ENCODE measurements around the gene FABP7. TPM values are rescaled to one million over a fixed set of nuclear protein-coding genes. Genes with fewer than 3 reads are reported as not detected.
"Not testable (repeated sequence)": the region's sequence is repeated elsewhere in the genome, so short reads cannot be mapped to it uniquely, and the experiment has no call there.

Gene FABP7
- total RNA-seq, 4 donors from 2014 or later = 0.48 to 0.55 TPM; not detected in 2

GRCh38 chr6:122747573-122747972, 31.9 kb upstream of the FABP7 start:
- WGBS, 2 donors (ENCODE audit: low coverage in 1 of 2) = 81 to 87% methylated on average over 3 to 10 of the region's 10 CpGs
- H3K27ac ChIP-seq = no peak overlapping the region
- no peaks in the 10 kb centered on the region for H3K27me3 ChIP-seq
- H3K36me3 ChIP-seq = no peaks in the 10 kb centered on the region
- H3K4me3 ChIP-seq = no peak overlapping the region
- H3K9me3 ChIP-seq = no peaks in the 10 kb centered on the region
- DNase-seq = no peak
- in situ Hi-C loops (cut with MboI; ENCODE audit: low pct_ligation_motif_present in 1 of 4, low pct_unique_long_range_greater_than_20kb in 1 of 4, low sequenced_read_pairs in 3 of 4) = loop anchor here (10.0 to 25.0 kb wide), 2 partner anchors 87 to 565 kb away; no protein-coding TSS in a partner anchor
- peaks cover 0 to 7% (median 0%) of the 10 kb centered on the region in 4 donors for H3K4me1 ChIP-seq
- intact Hi-C loops (cut with DNase I; ENCODE audit: low total_unique reads) = no loop called here
- no peak for TF ChIP-seq POLR2A (IDR thresholded peaks at IDR 0.05)
- TF ChIP-seq POLR2AphosphoS5 (IDR thresholded peaks at IDR 0.05) = no peak
- TF ChIP-seq EP300 (IDR thresholded peaks at IDR 0.05; ENCODE audit: low read depth) = no peak
- TF ChIP-seq CTCF (IDR thresholded peaks at IDR 0.05) = no peak

GRCh38 chr6:122748945-122749344, 30.6 kb upstream of the FABP7 start:
- DNase-seq; H3K4me3 ChIP-seq; H3K36me3 ChIP-seq; H3K9me3 ChIP-seq; H3K27ac ChIP-seq; intact Hi-C loops (cut with DNase I; ENCODE audit: low total_unique reads); H3K4me1 ChIP-seq; H3K27me3 ChIP-seq: not testable (repeated sequence)
- in situ Hi-C loops (cut with MboI; ENCODE audit: low pct_ligation_motif_present in 1 of 4, low pct_unique_long_range_greater_than_20kb in 1 of 4, low sequenced_read_pairs in 3 of 4) = loop anchor here (10.0 to 25.0 kb wide), 2 partner anchors 86 to 563 kb away; no protein-coding TSS in a partner anchor
- WGBS, 2 donors (ENCODE audit: low coverage in 1 of 2) = 32 to 70% methylated on average over 3 to 5 of the region's 5 CpGs

GRCh38 chr6:122749451-122750050, 30.0 kb upstream of the FABP7 start:
- no peaks in the 10 kb centered on the region for H3K36me3 ChIP-seq
- H3K4me3 ChIP-seq = no peak overlapping the region
- H3K9me3 ChIP-seq = no peaks in the 10 kb centered on the region
- 86 to 87% methylated on average over 4 of the region's 4 CpGs for WGBS, 2 donors (ENCODE audit: low coverage in 1 of 2)
- peaks cover 0 to 7% (median 2%) of the 10 kb centered on the region in 4 donors for H3K4me1 ChIP-seq
- intact Hi-C loops (cut with DNase I; ENCODE audit: low total_unique reads) (no loop called here), in situ Hi-C loops (cut with MboI; ENCODE audit: low pct_ligation_motif_present in 1 of 4, low pct_unique_long_range_greater_than_20kb in 1 of 4, low sequenced_read_pairs in 3 of 4) (loop anchor here (10.0 to 25.0 kb wide), 2 partner anchors 85 to 563 kb away; no protein-coding TSS in a partner anchor)
- no peak for DNase-seq
- TF ChIP-seq CTCF (IDR thresholded peaks at IDR 0.05) (no peak), POLR2AphosphoS5 (IDR thresholded peaks at IDR 0.05) (no peak), EP300 (IDR thresholded peaks at IDR 0.05; ENCODE audit: low read depth) (no peak), POLR2A (IDR thresholded peaks at IDR 0.05) (no peak)
- H3K27ac ChIP-seq = no peak overlapping the region
- no peaks in the 10 kb centered on the region for H3K27me3 ChIP-seq

GRCh38 chr6:122751326-122751725, 28.2 kb upstream of the FABP7 start:
- intact Hi-C loops (cut with DNase I; ENCODE audit: low total_unique reads) = no loop called here

More at GRCh38 chr6:122751326-122751725, 28.2 kb upstream of the FABP7 start:
- Histone ChIP-seq H3K27me3 (no peaks in the 10 kb centered on the region), H3K4me3 (no peak overlapping the region), H3K4me1 (peaks cover 0 to 7% (median 2%) of the 10 kb centered on the region in 4 donors), H3K36me3 (no peaks in the 10 kb centered on the region), H3K27ac (no peak overlapping the region), H3K9me3 (no peaks in the 10 kb centered on the region)
- WGBS, 2 donors (ENCODE audit: low coverage in 1 of 2) = 63 to 75% methylated on average over 2 to 3 of the region's 3 CpGs
- DNase-seq = no peak
- TF ChIP-seq POLR2AphosphoS5 (IDR thresholded peaks at IDR 0.05) (no peak), POLR2A (IDR thresholded peaks at IDR 0.05) (no peak), CTCF (IDR thresholded peaks at IDR 0.05) (no peak), EP300 (IDR thresholded peaks at IDR 0.05; ENCODE audit: low read depth) (no peak)
- in situ Hi-C loops (cut with MboI; ENCODE audit: low pct_ligation_motif_present in 1 of 4, low pct_unique_long_range_greater_than_20kb in 1 of 4, low sequenced_read_pairs in 3 of 4) = no loop called here

Data from transverse colon (tissue), 4 donors.